ENCODE results near the gene ZNF497.
A peak's percentile ranks its signal among the peaks of the same experiment; 100 is the strongest.
"Not testable (repeated sequence)": the region's sequence is repeated elsewhere in the genome, so short reads cannot be mapped to it uniquely, and the experiment has no call there.

The ZNF497 gene

GRCh38 chr19:58382997-58383603, 20.5 kb upstream of the ZNF497 start:
- no peaks in the 10 kb centered on the region for H3K27me3 ChIP-seq (replicated peaks; ENCODE audit: control insufficient read depth, insufficient read depth, low read length)
- no peak overlapping the region for H3K4me3 ChIP-seq (replicated peaks; ENCODE audit: low read depth, low read length)
- peaks cover 1% of the 10 kb centered on the region; the same call in 1 of the 2 replicates for H3K36me3 ChIP-seq (ENCODE audit: control insufficient read depth, insufficient read depth, low read length)
- TF ChIP-seq CTCF (IDR thresholded peaks at IDR 0.05; ENCODE audit: insufficient read depth, low read length, poor library complexity, severe bottlenecking), result no peak
- DNase-seq (ENCODE audit: extremely low read depth, insufficient read length), result no peak

- H3K36me3 ChIP-seq (ENCODE audit: control insufficient read depth, insufficient read depth, low read length), result no peaks in the 10 kb centered on the region; the same call in 1 of the 2 replicates
- no peak for DNase-seq (ENCODE audit: extremely low read depth, insufficient read length)
- no peak for TF ChIP-seq CTCF (IDR thresholded peaks at IDR 0.05; ENCODE audit: insufficient read depth, low read length, poor library complexity, severe bottlenecking)
These were observed 19.1 kb upstream of the ZNF497 start for GRCh38 chr19:58381460-58382212.

GRCh38 chr19:58380662-58381459, 18.3 kb upstream of the ZNF497 start, which contains the start of gene ZNF837:
Gene ZNF837, minus strand, starts transcription at chr19:58381030. Its CDS starts 11,698 bp downstream, at chr19:58369332.
- peak within 1 kb of the TSS; percentile 77 for H3K4me3 ChIP-seq (replicated peaks; ENCODE audit: low read depth, low read length)
- TF ChIP-seq CTCF (IDR thresholded peaks at IDR 0.05; ENCODE audit: insufficient read depth, low read length, poor library complexity, severe bottlenecking), result peak; percentile 18
- no peaks in the 10 kb centered on the region for H3K27me3 ChIP-seq (replicated peaks; ENCODE audit: control insufficient read depth, insufficient read depth, low read length)
- H3K36me3 ChIP-seq (ENCODE audit: control insufficient read depth, insufficient read depth, low read length), result no peaks in the 10 kb centered on the region; the same call in 1 of the 2 replicates
- DNase-seq (ENCODE audit: extremely low read depth, insufficient read length), result peak; percentile 98

More at GRCh38 chr19:58381460-58382212, 19.1 kb upstream of the ZNF497 start:
- Histone ChIP-seq H3K4me3 (replicated peaks; ENCODE audit: low read depth, low read length) (peak overlapping the region; percentile 77), H3K27me3 (replicated peaks; ENCODE audit: control insufficient read depth, insufficient read depth, low read length) (no peaks in the 10 kb centered on the region)

GRCh38 chr19:58380037-58380661, 17.6 kb upstream of the ZNF497 start:
- no peak for TF ChIP-seq CTCF (IDR thresholded peaks at IDR 0.05; ENCODE audit: insufficient read depth, low read length, poor library complexity, severe bottlenecking)
- Histone ChIP-seq H3K4me3 (replicated peaks; ENCODE audit: low read depth, low read length) (peak overlapping the region; percentile 77), H3K36me3 (ENCODE audit: control insufficient read depth, insufficient read depth, low read length) (no peaks in the 10 kb centered on the region; the same call in 1 of the 2 replicates), H3K27me3 (replicated peaks; ENCODE audit: control insufficient read depth, insufficient read depth, low read length) (no peaks in the 10 kb centered on the region)
- DNase-seq (ENCODE audit: extremely low read depth, insufficient read length), result no peak

- Histone ChIP-seq H3K4me3 (replicated peaks; ENCODE audit: low read depth, low read length) (no peak overlapping the region), H3K27me3 (replicated peaks; ENCODE audit: control insufficient read depth, insufficient read depth, low read length) (no peaks in the 10 kb centered on the region), H3K36me3 (ENCODE audit: control insufficient read depth, insufficient read depth, low read length) (no peaks in the 10 kb centered on the region; the same call in 1 of the 2 replicates)
- DNase-seq (ENCODE audit: extremely low read depth, insufficient read length), result no peak
- no peak for TF ChIP-seq CTCF (IDR thresholded peaks at IDR 0.05; ENCODE audit: insufficient read depth, low read length, poor library complexity, severe bottlenecking)
These were observed 16.7 kb upstream of the ZNF497 start for GRCh38 chr19:58379246-58379645.

- not testable (repeated sequence) for H3K4me3 ChIP-seq (replicated peaks; ENCODE audit: low read depth, low read length); H3K27me3 ChIP-seq (replicated peaks; ENCODE audit: control insufficient read depth, insufficient read depth, low read length); DNase-seq (ENCODE audit: extremely low read depth, insufficient read length); H3K36me3 ChIP-seq (ENCODE audit: control insufficient read depth, insufficient read depth, low read length)
These were observed 14.2 kb upstream of the ZNF497 start for GRCh38 chr19:58376724-58377123.

Measured in GM06990 (cell line).